ENCODE measurements around the gene HAP1. TPM values are rescaled to one million over a fixed set of nuclear protein-coding genes. Genes with fewer than 3 reads are reported as not detected.

HAP1 gene
- under 1 TPM in 1 of 10 donors, not detected in 9; 0.18 TPM for total RNA-seq
- under 1 TPM in 1 of 2 donors, not detected in 1; 0.03 TPM for polyA plus RNA-seq
- long read RNA-seq, donor 1 = 0 reads
- long read RNA-seq, donor 2 = 0 reads
- long read RNA-seq, donor 3, partial matches to known transcripts = 0 of 1 reads
- long read RNA-seq, donor 3, other reads (novel, unspliced or antisense) = 1 of 1 reads

GRCh38 chr17:41734139-41734948 lies at the start of gene HAP1:
TSS of gene HAP1 (minus strand) at chr17:41734643. CDS start at chr17:41734634, 9 bp downstream.
- Histone ChIP-seq H3K4me3 (peak within 1 kb of the TSS; percentile 8 to 57 (median 50)), H3K9me3 (no peaks in the 10 kb centered on the region), H3K27me3 (peaks cover 19 to 78% (median 68%) of the 10 kb centered on the region in 7 donors), H3K36me3 (no peaks in the 10 kb centered on the region), H3K27ac (no peak within 1 kb of the TSS), H3K4me1 (peaks cover 7 to 31% (median 22%) of the 10 kb centered on the region in 9 donors)
- intact Hi-C loops (cut with DNase I) = loop anchor here in 1 of 10 donors (10.0 kb wide), 1 partner anchor 230 kb away; the partner anchor contains the start of gene CNP
- ATAC-seq (peak in 5 of 8 donors; percentile 7 to 31 (median 16)), DNase-seq (no peak)
- 0 to 1% methylated on average over 77 of the region's 77 CpGs for WGBS, 2 donors
- TF ChIP-seq CTCF (IDR thresholded peaks at IDR 0.05) = no peak

GRCh38 chr17:41782142-41782541 lies 47.7 kb upstream of the HAP1 start:
- H3K27me3 ChIP-seq = peaks cover 0 to 6% (median 0%) of the 10 kb centered on the region in 7 donors
- 11% methylated on average over 4 of the region's 4 CpGs for WGBS, 2 donors
- peaks cover 26 to 93% (median 83%) of the 10 kb centered on the region in 9 donors for H3K4me1 ChIP-seq
- H3K9me3 ChIP-seq = no peaks in the 10 kb centered on the region
- no peaks in the 10 kb centered on the region for H3K36me3 ChIP-seq
- peak overlapping the region in 4 of 10 donors; percentile 5 to 92 (median 19) for H3K4me3 ChIP-seq
- ATAC-seq (peak in 7 of 8 donors; percentile 1 to 71 (median 20)), DNase-seq (peak; percentile 74 to 75)
- peak overlapping the region; percentile 76 to 97 (median 95) for H3K27ac ChIP-seq
- intact Hi-C loops (cut with DNase I) = no loop called here
- TF ChIP-seq CTCF (IDR thresholded peaks at IDR 0.05) = no peak

- WGBS, 2 donors = 35 to 37% methylated on average over 13 of the region's 13 CpGs
- Histone ChIP-seq H3K9me3 (no peaks in the 10 kb centered on the region), H3K36me3 (no peaks in the 10 kb centered on the region), H3K27me3 (peaks cover 0 to 6% (median 0%) of the 10 kb centered on the region in 7 donors), H3K4me3 (peak overlapping the region in 4 of 10 donors; percentile 5 to 92 (median 19)), H3K27ac (peak overlapping the region; percentile 76 to 97 (median 95)), H3K4me1 (peaks cover 31 to 96% (median 88%) of the 10 kb centered on the region in 9 donors)
- peak in 1 of 2 donors; percentile 56 for DNase-seq
- intact Hi-C loops (cut with DNase I) = no loop called here
- TF ChIP-seq CTCF (IDR thresholded peaks at IDR 0.05) = no peak
- no peak for ATAC-seq
These were observed 47.1 kb upstream of the HAP1 start for GRCh38 chr17:41781404-41782110.

GRCh38 chr17:41779954-41780353 lies 45.5 kb upstream of the HAP1 start:
- DNase-seq = no peak
- H3K9me3 ChIP-seq = no peaks in the 10 kb centered on the region
- no peak for TF ChIP-seq CTCF (IDR thresholded peaks at IDR 0.05)
- peak overlapping the region in 9 of 10 donors; percentile 83 to 97 (median 95) for H3K27ac ChIP-seq
- H3K4me1 ChIP-seq = peaks cover 45 to 100% (median 97%) of the 10 kb centered on the region in 9 donors
- WGBS, 2 donors = 88 to 92% methylated on average over 1 of the region's 1 CpG
- no peak for ATAC-seq
- intact Hi-C loops (cut with DNase I) = no loop called here
- H3K4me3 ChIP-seq = no peak overlapping the region
- peaks cover 0 to 9% (median 0%) of the 10 kb centered on the region in 9 donors for H3K36me3 ChIP-seq
- H3K27me3 ChIP-seq = peaks cover 0 to 6% (median 0%) of the 10 kb centered on the region in 7 donors

Measured in heart right ventricle (tissue), 16 donors.